H1 (cell line): ENCODE data around the gene EXTL2. TPM values are rescaled to one million over a fixed set of nuclear protein-coding genes. Genes with fewer than 3 reads are reported as not detected.
"Not testable (repeated sequence)": the region's sequence is repeated elsewhere in the genome, so short reads cannot be mapped to it uniquely, and the experiment has no call there.

Experiments used
- CTCF ChIA-PET: fragments of 300-600 bp; sonication (Branson Sonifier 250); formaldehyde crosslinking; loops from one replicate; lab custom pipeline; 2021; ENCODE audit not compliant: partially characterized antibody; lab: Charles Lee
- POLR2A ChIA-PET: fragments of 300-600 bp; sonication (Branson Sonifier 250); formaldehyde crosslinking; loops from one replicate; lab custom pipeline; 2021; ENCODE audit warnings: inconsistent platforms; ENCODE audit not compliant: partially characterized antibody; lab: Charles Lee
- DNase-seq, 2 experiments: peaks; one replicate each; pipeline versions ENCODE4 v3.0.0 to v3.0.0-alpha.2; 2010 to 2022; ENCODE audit warnings: low spot score in 2 of 2, low read depth in 1 of 2, mixed read lengths in 1 of 2
- FAIRE-seq: peaks from 2 replicates; lab custom pipeline; 2011; peaks lifted over from hg19 to GRCh38; lab: Jason Lieb, UNC
- H2AFZ ChIP-seq: 2 replicates; pipeline ENCODE4 v1.8.1; 2012; ENCODE audit warnings: low read length, inconsistent platforms
- H2AK5ac ChIP-seq: 2 replicates; pipeline ENCODE4 v1.6.1; 2013; ENCODE audit warnings: low read depth, low read length
- H2BK120ac ChIP-seq: replicated peaks from 2 replicates; pipeline ENCODE3; 2013; ENCODE audit warnings: low read depth, low read length, inconsistent platforms
- H2BK12ac ChIP-seq: 2 replicates; pipeline ENCODE4 v1.6.1; 2013; ENCODE audit warnings: low read depth, low read length
- H2BK15ac ChIP-seq: 2 replicates; pipeline ENCODE4 v1.6.1; 2013; ENCODE audit warnings: low read length
- H2BK20ac ChIP-seq: 2 replicates; pipeline ENCODE4 v1.6.1; 2013; ENCODE audit warnings: low read length
- H2BK5ac ChIP-seq: 2 replicates; pipeline ENCODE4 v1.6.1; 2013; ENCODE audit warnings: low read depth, low read length
- H3K14ac ChIP-seq: 2 replicates; pipeline ENCODE4 v1.6.1; 2013; ENCODE audit warnings: inconsistent platforms; ENCODE audit not compliant: insufficient read length
- H3K18ac ChIP-seq: 2 replicates; pipeline ENCODE4 v1.6.1; 2013; ENCODE audit warnings: low read length; ENCODE audit errors: extremely low read depth
- H3K23ac ChIP-seq: 2 replicates; pipeline ENCODE4 v1.6.1; 2013; ENCODE audit warnings: inconsistent platforms; ENCODE audit not compliant: insufficient read length
- H3K23me2 ChIP-seq: 2 replicates; pipeline ENCODE4 v1.6.1; 2013; ENCODE audit warnings: low read depth, low read length
- H3K27ac ChIP-seq: 2 replicates; pipeline ENCODE4 v1.6.1; 2011; ENCODE audit warnings: low read depth, low read length, inconsistent platforms
- H3K27me3 ChIP-seq, 4 experiments: replicated peaks in 1 of 4; 1 replicate in 1 of 4; 2 replicates in 3 of 4; pipeline versions ENCODE4 v1.6.1 to v1.8.1; 2011 to 2013; ENCODE audit warnings: low read length in 3 of 4, mild to moderate bottlenecking in 3 of 4, inconsistent platforms in 2 of 4, mixed read lengths in 2 of 4, moderate library complexity in 1 of 4; ENCODE audit not compliant: control insufficient read depth in 3 of 4, insufficient read depth in 3 of 4; ENCODE audit errors: extremely low read depth in 1 of 4
- H3K36me3 ChIP-seq, 4 experiments: 2 replicates each; pipeline versions ENCODE4 v1.6.1 to v1.8.1; 2011 to 2013; ENCODE audit warnings: mild to moderate bottlenecking in 4 of 4, low read length in 3 of 4, moderate library complexity in 2 of 4, control low read depth in 1 of 4, inconsistent platforms in 1 of 4; ENCODE audit not compliant: insufficient read depth in 4 of 4, control insufficient read depth in 2 of 4
- H3K4ac ChIP-seq: replicated peaks from 2 replicates; pipeline ENCODE3; 2013; ENCODE audit warnings: low read length, low read depth, mixed read lengths, inconsistent platforms; ENCODE audit not compliant: insufficient read length
- H3K4me1 ChIP-seq, 4 experiments: replicated peaks in 1 of 4; 1 replicate in 1 of 4; 2 replicates in 3 of 4; pipeline versions ENCODE4 v1.6.1 to v1.8.1; 2011 to 2013; ENCODE audit warnings: low read length in 3 of 4, inconsistent platforms in 2 of 4, mixed read lengths in 1 of 4; ENCODE audit not compliant: insufficient read depth in 4 of 4, control insufficient read depth in 3 of 4
- H3K4me2 ChIP-seq, 2 experiments: 2 replicates each; pipeline versions ENCODE4 v1.6.1 to v1.8.1; 2011 to 2013; ENCODE audit warnings: low read depth in 2 of 2, low read length in 2 of 2, control low read depth in 1 of 2, inconsistent platforms in 1 of 2, mild to moderate bottlenecking in 1 of 2; ENCODE audit not compliant: insufficient read depth in 1 of 2
- H3K4me3 ChIP-seq, 4 experiments: fragments of 200-600, 300-600 bp in 1 of 4; sonication (generic), shearing (Covaris generic), sonication (Bioruptor Twin) in 1 of 4; 2 replicates each; pipeline versions ENCODE4 v1.5.1 to v1.8.1; 2011 to 2016; ENCODE audit warnings: low read length in 4 of 4, low read depth in 3 of 4, control low read depth in 2 of 4, inconsistent platforms in 2 of 4, mild to moderate bottlenecking in 2 of 4, mixed read lengths in 1 of 4, moderate library complexity in 1 of 4; ENCODE audit not compliant: insufficient read depth in 2 of 4; ENCODE audit errors: extremely low read depth in 1 of 4
- H3K56ac ChIP-seq: replicated peaks from 2 replicates; pipeline ENCODE3; 2013; ENCODE audit warnings: low read depth, mild to moderate bottlenecking, mixed read lengths, low read length, inconsistent platforms; ENCODE audit not compliant: insufficient read length
- H3K79me1 ChIP-seq: 2 replicates; pipeline ENCODE4 v1.6.1; 2013; ENCODE audit warnings: low read depth, low read length, control low read depth
- H3K79me2 ChIP-seq, 2 experiments: 2 replicates each; pipeline versions ENCODE4 v1.6.1 to v1.8.1; 2012 to 2013; ENCODE audit warnings: low read length in 2 of 2, mild to moderate bottlenecking in 2 of 2, inconsistent platforms in 1 of 2; ENCODE audit not compliant: insufficient read depth in 2 of 2, control insufficient read depth in 1 of 2
- H3K9ac ChIP-seq, 4 experiments: replicated peaks in 1 of 4; 1 replicate in 1 of 4; 2 replicates in 3 of 4; pipeline versions ENCODE4 v1.6.1 to v1.8.1; 2011 to 2013; ENCODE audit warnings: low read depth in 3 of 4, low read length in 3 of 4, control low read depth in 2 of 4, mild to moderate bottlenecking in 2 of 4, moderate library complexity in 2 of 4, inconsistent platforms in 1 of 4; ENCODE audit errors: extremely low read depth in 1 of 4
- H3K9me3 ChIP-seq, 2 experiments: 2 replicates each; pipeline versions ENCODE4 v1.6.1 to v1.8.1; 2012 to 2013; ENCODE audit warnings: mild to moderate bottlenecking in 2 of 2, moderate library complexity in 2 of 2, control low read depth in 1 of 2, inconsistent platforms in 1 of 2, low read depth in 1 of 2, low read length in 1 of 2, mixed read lengths in 1 of 2; ENCODE audit not compliant: insufficient read depth in 2 of 2
- H4K20me1 ChIP-seq, 2 experiments: replicated peaks in 1 of 2; 2 replicates each; pipeline versions ENCODE3 to v1.8.1; 2011 to 2013; ENCODE audit warnings: inconsistent platforms in 2 of 2, low read length in 2 of 2, mild to moderate bottlenecking in 1 of 2; ENCODE audit not compliant: insufficient read depth in 2 of 2, control insufficient read depth in 1 of 2
- H4K5ac ChIP-seq: 2 replicates; pipeline ENCODE4 v1.6.1; 2013; ENCODE audit warnings: low read length, low read depth, mixed read lengths, inconsistent platforms; ENCODE audit not compliant: insufficient read length
- H4K8ac ChIP-seq: 2 replicates; pipeline ENCODE4 v1.8.0; 2013; ENCODE audit warnings: mild to moderate bottlenecking, moderate library complexity, low read length, inconsistent platforms; ENCODE audit not compliant: insufficient read depth; ENCODE audit errors: extremely low read depth
- H4K91ac ChIP-seq: replicated peaks from 2 replicates; pipeline ENCODE3; 2013; ENCODE audit warnings: low read length, mixed read lengths, inconsistent platforms; ENCODE audit not compliant: insufficient read length
- WGBS, 2 experiments: shearing (Covaris generic) in 1 of 2; methylation state at CpG; one replicate each; pipeline versions ENCODE4 v1.1.6 to v1.1.7; 2013 to 2015; ENCODE audit warnings: low lambda C conversion rate in 2 of 2, mixed read lengths in 2 of 2, inconsistent platforms in 1 of 2, low coverage in 1 of 2, missing lambda C conversion rate in 1 of 2; ENCODE audit not compliant: insufficient replicate concordance in 2 of 2, insufficient coverage in 1 of 2, insufficient read length in 1 of 2; ENCODE audit errors: extremely low coverage in 1 of 2, missing lambda C conversion rate in 1 of 2; 5-methylcytosine and 5-hydroxymethylcytosine counted together
- polyA plus RNA-seq, 7 experiments: library from polyadenylated mRNA; depleted of rRNA in 3 of 7; stranded (reverse) in 5 of 7; unstranded in 2 of 7; fragments of >200 nt in 5 of 7; fragments of 200-250 nt in 2 of 7; gene quantifications; 1 replicate in 5 of 7; 2 replicates in 1 of 7; 4 replicates in 1 of 7; pipeline versions ENCODE4 v1.2.1 to v1.2.3, GENCODE V29; 2011 to 2013; ENCODE audit warnings: missing spikeins in 2 of 7, mixed read lengths in 2 of 7
- total RNA-seq: library from RNA; stranded (reverse); fragmentation: NEBNext Ultra II Directional; extraction: Animal tissue kit (Norgen Biotek cat#: 25700); gene quantifications from 2 replicates; pipeline ENCODE4 v1.2.1, GENCODE V29; 2021

EXTL2 gene
- total and polyA plus RNA-seq, 2 of the 8 experiments (the other 6 are each of a cell fraction or from before 2014, with no cell fraction given), result 27.1 to 54.7 TPM

DNA sequence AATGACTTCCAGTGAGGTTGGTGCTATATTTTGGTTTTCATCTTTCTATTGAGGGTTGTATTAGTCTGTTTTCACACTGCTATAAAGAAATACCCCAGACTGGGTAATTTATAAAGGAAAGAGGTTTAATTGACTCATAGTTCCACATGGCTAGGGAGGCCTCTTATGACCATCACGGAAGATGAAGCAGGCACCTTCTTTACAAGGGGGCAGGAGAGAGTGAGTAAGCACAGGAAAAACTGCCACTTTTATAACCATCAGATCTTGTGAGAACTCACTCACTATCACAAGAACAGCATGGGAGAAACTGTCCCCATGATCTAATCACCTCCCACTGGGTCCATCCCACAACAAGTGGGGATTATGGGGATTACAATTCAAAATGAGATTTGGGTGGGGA is 5.6 kb downstream of the EXTL2 start:
- H4K20me1 ChIP-seq, H3K4ac ChIP-seq, H3K4me1 ChIP-seq, H3K79me1 ChIP-seq, H2BK5ac ChIP-seq, POLR2A ChIA-PET, DNase-seq, H3K23ac ChIP-seq, FAIRE-seq, H4K8ac ChIP-seq, H2BK12ac ChIP-seq, H3K27me3 ChIP-seq, H3K18ac ChIP-seq, H2BK120ac ChIP-seq, H2BK15ac ChIP-seq, H3K9ac ChIP-seq, H2AK5ac ChIP-seq, H3K4me2 ChIP-seq, H3K14ac ChIP-seq, H3K4me3 ChIP-seq, H2BK20ac ChIP-seq, H4K5ac ChIP-seq, H3K56ac ChIP-seq, H3K23me2 ChIP-seq, H3K27ac ChIP-seq, H2AFZ ChIP-seq, H4K91ac ChIP-seq: not testable (repeated sequence)
- Histone ChIP-seq H3K9me3 (peaks cover 13 to 21% of the 10 kb centered on the region in 2 experiments), H3K79me2 (peaks cover 5 to 54% of the 10 kb centered on the region in 2 experiments; a peak in 3 of 4 replicates), H3K36me3 (peaks cover 0 to 40% (median 14%) of the 10 kb centered on the region in 4 experiments; a peak in 4 of 8 replicates)
- 89% methylated on average over 1 of the region's 1 CpG; no CpG with 5 or more reads in 1 of the 2 experiments for WGBS, 2 experiments
- CTCF ChIA-PET, result interaction anchor here (0.6 kb wide), 1 partner anchor 1144 kb away, joined by 3 read pairs; no protein-coding TSS in a partner anchor
